NCI-H1436 treated with DMSO at 0.1 percent for 48 hours (cell line): ENCODE data around the gene DAB2IP.

Source experiments
- DNase-seq: peaks from one replicate; lab custom pipeline; 2025; lab: John Stamatoyannopoulos, UW

Gene DAB2IP

DNA sequence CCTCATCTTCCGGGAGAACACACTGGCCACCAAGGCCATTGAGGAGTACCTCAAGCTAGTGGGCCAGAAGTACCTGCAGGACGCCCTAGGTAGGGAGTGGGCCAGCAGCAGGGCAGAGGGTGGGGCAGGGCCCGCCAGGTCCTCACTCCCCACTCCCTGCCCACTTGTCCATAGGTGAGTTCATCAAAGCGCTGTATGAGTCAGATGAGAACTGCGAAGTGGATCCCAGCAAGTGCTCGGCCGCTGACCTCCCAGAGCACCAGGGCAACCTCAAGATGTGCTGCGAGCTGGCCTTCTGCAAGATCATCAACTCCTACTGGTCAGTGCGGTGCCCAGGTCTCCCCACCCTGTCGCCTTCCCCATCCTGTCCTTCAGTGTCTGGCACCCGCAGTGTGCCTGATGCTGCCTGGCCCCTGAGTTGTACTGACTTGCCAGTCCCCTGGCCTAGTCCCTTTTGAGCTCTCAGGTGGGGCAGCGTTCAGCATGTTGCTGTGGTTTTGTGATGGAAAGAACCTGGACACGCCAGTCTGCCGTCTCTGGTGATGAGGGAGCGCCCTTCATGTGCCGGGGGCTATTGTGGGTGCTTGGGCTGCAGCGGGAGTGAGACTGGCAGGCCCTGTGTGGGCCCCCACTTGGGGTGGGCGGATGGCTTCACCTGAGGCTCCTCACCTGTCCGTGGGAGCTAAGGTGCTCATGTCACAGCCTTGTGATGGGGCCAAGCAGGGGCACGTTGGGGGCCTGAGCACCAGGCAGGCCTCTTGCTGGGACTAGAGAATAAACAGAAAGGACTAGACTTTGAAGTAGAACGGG, 112.3 kb downstream of the DAB2IP start:
- DNase-seq, result no peak

DNA sequence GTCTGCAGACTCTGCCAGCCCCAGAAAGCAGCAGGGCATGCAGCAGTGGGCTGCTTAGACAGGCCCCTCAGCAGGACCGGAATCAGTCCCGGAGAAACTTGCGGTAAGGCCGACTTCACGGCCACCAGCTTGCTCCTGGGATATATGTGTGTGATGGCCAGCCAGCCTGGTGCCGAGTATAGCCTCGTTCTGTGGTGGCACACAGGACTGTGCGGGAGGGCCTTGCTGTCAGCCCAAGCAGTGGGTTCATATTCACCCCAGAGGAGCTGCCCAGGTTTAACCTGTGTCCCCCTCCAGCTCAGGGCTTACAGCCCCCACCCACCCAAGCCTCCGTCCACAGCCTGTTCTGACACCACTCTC, 112.9 kb downstream of the DAB2IP start:
- no peak for DNase-seq

GRCh38 chr9:121765021-121765950, 113.9 kb downstream of the DAB2IP start:
- no peak for DNase-seq

- DNase-seq, result no peak
These were observed 114.7 kb downstream of the DAB2IP start for GRCh38 chr9:121766081-121766683.

GRCh38 chr9:121767171-121767769, 115.8 kb downstream of the DAB2IP start:
- DNase-seq, result no peak

DNA sequence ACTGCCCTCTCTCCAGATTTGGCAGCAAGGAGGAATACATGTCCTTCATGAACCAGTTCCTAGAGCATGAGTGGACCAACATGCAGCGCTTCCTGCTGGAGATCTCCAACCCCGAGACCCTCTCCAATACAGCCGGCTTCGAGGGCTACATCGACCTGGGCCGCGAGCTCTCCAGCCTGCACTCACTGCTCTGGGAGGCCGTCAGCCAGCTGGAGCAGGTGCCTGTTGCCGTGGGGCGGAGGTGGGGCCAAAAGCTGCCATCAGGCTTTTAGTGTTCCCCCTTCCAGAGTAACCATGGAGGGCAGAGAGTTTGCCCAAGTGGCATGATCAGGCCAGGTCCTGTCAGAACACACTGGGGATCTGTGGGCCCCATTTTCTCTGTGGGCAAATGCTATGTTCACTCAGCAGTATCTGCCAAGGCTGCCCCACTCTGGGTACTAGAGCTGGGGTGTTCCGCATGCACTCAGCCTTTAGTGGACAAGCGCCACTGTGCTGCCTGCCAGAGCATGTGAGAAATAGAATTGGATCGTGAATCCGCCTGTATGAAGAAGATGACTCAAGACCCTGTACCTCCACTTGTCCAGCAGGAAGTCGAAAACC, 117.1 kb downstream of the DAB2IP start:
- DNase-seq, result no peak

DNA sequence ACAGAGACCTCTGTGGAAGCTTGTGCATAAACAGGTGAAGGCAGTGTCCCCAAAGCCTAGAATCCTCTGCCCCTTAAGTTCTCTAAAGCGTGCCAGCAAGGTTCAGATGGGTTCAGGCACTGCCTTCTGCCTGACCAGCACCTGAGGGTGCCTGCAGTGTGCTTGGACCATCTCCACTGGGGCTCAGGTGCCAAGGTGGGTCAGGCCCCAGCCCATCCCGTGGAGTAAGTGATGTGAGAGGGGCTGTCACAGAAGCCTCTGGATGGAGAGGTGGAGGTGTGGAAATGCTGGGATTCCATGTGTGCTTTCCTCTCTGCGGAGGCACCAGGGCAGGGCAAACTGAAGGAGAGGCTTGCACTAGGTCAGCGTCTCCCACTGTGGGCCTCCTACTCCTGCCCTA, 118.5 kb downstream of the DAB2IP start:
- no peak for DNase-seq

DNA sequence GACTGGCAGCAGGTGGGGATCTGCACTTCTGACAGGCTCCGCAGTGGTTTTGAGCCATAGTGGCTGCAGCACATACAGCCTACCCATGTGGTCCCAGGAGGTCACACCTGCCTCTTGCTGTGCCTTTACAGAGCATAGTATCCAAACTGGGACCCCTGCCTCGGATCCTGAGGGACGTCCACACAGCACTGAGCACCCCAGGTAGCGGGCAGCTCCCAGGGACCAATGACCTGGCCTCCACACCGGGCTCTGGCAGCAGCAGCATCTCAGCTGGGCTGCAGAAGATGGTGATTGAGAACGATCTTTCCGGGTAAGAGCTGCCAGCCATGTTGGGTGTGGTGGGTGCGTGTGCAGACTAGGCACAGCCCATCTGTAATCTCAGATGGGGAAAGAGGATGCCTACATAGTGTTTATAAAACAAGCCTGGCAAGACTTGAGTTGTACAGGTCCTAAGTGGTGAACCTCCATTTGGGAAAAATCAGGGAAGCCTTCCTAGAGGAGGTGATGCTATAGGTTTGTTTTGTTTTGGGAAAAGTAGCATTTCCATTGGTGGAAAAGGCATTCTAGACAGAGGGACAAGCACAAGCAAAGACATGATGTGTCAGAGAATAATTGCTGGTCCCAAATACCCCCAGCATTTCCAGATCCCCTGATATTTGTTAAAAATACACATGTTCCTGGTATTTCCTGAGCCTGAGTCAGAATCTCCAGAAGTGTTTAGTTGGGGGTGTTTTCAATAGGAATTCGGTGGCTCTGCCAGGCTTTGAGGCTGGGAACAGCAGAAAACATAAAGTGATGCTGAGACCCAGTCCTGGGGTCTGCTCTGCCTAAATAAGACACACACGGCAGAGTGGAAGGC, 119.2 kb downstream of the DAB2IP start:
- no peak for DNase-seq

- no peak for DNase-seq
These were observed 120.0 kb downstream of the DAB2IP start for GRCh38 chr9:121771418-121771817.

GRCh38 chr9:121771851-121772599, 120.6 kb downstream of the DAB2IP start:
- no peak for DNase-seq

GRCh38 chr9:121772600-121773285, 121.3 kb downstream of the DAB2IP start:
- no peak for DNase-seq

DNA sequence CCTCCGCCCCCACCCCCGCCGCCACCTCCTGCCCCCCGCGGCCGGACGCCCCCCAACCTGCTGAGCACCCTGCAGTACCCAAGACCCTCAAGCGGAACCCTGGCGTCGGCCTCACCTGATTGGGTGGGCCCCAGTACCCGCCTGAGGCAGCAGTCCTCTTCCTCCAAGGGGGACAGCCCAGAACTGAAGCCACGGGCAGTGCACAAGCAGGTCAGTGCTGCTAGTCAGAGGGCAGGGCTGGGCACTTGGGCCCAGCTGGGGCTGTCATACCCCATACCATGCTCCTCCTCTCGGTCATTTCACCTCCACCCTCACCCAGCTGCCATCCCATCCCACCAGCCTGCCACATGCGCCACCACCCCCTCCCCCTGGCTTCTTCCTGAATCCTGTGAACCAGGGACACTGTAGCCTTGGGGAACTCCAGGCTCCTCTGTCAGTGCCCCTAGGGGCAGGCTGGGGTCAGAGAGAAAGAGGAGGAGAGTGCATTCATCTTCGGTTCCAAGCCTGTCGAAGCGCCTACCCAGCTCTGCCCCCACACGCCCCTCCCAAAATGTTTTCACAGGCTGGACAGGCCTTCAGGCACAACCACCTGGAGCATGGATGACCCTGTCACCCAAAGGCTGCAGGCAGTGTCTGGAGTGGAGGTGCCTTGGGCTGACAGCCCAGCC, 122.0 kb downstream of the DAB2IP start:
- no peak for DNase-seq

DNA sequence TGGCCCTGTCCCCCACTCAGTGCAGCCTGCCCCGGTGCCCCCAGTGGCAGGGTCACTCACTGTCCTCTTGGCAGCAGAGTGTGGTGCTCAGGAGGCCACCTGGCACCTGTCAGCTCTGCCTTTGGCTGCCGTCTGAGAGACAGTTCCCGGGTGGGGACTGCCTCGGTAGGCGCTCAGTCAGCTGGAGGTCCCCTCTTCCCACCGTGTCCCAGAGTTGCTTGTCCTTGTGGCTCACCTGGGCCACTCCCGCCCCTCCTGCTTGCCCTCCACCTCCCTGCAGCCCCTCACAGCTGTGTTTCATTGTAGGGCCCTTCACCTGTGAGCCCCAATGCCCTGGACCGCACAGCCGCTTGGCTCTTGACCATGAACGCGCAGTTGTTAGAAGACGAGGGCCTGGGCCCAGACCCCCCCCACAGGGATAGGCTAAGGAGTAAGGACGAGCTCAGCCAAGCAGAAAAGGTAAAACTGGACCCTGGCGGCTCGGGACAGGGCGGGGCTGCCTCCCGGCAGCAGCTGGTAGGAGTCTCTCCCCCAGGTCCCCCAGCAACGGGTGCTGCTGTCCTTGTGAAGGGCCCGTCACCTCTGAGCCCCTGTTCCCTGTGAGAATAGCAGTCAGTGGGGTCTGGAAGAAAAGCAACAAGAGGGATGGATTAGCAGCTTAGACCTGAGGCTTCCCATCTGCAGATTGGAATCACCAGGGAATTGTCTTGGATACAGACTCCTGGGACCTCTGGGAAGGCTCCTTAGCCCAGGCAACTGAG, 122.7 kb downstream of the DAB2IP start:
- no peak for DNase-seq

- no peak for DNase-seq
These were observed 123.5 kb downstream of the DAB2IP start for GRCh38 chr9:121774715-121775613.

DNA sequence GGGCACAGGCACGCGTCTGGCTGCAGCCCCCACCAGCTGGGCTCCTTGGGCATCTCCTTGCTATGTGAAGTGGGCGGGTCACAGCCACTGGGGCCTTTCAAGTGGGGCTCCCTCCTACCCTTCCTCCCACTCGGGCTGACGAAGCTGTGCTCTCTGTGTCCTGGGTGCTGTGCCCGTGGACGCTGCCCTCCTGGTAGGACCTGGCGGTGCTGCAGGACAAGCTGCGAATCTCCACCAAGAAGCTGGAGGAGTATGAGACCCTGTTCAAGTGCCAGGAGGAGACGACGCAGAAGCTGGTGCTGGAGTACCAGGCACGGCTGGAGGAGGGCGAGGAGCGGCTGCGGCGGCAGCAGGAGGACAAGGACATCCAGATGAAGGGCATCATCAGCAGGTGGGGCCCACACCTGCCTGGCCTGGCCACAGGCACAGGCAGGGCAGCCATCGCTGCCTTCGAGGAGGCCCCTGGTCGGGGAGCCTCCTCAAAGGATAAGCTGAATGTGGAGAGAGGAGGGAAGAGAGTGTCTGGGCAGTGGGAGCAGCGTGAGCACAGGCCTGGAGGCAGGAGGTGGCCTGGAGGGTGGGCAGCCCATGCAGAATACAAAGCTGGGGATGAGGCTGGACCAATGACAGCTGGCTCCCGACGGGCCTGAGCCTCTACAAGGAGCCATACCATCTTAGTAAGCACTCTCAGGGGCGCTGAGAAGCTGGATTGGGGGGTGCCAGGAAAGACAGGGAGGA, 124.7 kb downstream of the DAB2IP start:
- no peak for DNase-seq
